ENCODE measurements around the gene PTPN4.

The PTPN4 gene

DNA sequence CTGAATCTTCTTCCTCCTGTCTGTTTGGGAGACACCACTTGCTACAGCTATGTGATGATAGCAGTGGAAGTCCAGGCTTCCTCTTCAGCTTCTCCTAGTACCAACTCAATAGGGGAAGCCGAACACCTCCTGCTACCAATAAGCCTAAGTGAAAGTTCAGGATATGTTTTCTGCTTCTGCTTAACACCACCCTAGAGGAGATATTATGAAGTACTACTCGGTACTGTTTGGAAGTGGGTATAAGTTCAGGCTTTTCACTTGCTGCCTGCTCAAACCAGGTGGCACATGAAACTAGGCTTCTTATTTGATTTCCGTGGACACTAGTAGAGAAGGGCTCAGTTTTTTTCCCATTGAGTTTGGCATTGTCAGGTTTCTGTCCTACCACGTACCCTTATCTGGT is 99.8 kb downstream of the PTPN4 start:
- DNase-seq (ENCODE audit: low read depth): no peak

DNA sequence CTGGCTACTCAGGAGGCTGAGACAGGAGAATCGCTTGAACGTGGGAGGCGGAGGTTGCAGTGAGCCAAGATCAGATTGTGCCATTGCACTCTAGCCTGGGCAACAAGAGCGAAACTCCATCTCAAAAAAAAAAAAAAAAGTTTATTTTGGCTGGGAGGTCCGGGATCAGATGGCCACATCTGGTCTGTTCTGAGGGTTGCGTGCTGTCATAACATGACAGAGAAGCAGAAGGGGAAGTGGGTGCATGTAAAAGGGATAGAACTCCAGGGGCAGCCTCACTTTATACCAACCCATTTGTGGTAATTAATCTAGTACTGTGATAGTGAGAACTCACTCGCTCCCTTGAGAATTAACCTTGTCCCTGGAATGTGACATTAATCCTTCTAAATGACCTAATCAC is 101.2 kb downstream of the PTPN4 start:
- DNase-seq (ENCODE audit: low read depth): no peak

DNA sequence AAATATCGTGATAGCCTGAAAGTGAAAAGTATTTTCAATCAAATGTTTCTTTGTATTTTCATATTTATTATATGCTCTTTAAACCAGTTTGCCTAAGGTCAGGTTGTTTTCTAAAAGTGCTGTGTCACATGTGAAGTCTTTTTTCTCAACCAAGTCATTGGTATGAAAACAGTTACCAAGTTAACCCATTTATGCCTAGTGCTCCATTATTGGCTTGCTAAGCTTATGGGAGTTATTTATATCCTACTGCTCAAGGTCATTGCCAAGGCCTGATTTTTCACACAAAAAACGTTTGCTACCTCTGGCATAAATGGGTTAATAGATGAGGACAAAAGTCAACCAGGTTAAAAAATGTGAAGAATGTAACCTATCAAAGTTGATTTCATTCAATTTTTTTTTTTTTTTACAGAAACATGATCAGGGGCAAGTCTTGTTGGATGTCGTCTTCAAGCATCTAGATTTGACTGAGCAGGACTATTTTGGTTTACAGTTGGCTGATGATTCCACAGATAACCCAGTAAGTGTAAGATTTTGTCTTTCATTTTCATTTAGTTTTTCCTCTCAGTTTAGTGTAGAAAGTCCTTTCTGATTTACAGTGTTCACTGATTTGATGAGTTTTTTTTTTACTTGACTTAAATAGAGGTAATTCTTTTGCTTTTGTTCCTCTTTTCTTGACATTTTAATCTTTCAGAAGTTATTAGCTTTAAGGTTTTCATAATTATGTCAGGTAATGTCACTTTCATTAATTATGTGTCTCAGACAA is 102.6 kb downstream of the PTPN4 start:
- no peak for DNase-seq (ENCODE audit: low read depth)

DNA sequence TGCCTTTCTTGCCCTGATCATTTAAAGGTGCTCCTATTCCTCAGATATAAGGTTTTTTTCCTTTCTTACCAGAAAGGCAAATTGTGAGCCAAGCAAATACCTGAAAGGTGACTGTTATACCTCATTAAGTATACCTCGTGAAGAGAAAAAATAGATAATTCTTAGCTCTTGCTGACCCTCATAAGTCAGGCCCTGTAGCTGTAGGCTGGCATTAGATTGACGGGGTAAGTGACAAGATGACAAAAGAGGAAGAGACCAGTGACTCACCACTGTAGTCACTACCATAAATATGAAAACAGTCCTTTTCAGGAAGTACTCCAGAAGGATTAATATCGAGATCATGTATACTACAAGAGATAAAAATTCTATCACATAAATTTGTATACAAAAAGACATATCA is 104.6 kb downstream of the PTPN4 start:
- no peak for DNase-seq (ENCODE audit: low read depth)

DNA sequence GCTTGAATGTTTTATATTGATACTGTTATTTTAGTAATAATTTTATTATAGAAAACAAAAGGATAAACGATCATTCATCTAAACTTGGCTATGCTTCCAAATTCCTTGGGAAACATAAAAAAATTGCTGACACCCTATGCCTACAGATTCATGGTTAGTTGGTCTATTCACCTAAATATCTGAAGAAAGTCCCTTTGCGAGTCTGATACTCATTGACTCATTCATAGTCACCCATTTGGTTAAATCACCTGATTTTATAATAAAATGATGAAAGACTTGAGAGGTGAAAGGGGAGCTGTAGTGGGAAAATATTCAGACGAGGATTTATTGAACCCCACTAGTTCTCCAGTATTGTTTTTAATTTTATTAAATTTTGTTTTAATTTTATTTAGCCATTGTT is 112.0 kb downstream of the PTPN4 start:
- DNase-seq (ENCODE audit: low read depth): no peak

DNA sequence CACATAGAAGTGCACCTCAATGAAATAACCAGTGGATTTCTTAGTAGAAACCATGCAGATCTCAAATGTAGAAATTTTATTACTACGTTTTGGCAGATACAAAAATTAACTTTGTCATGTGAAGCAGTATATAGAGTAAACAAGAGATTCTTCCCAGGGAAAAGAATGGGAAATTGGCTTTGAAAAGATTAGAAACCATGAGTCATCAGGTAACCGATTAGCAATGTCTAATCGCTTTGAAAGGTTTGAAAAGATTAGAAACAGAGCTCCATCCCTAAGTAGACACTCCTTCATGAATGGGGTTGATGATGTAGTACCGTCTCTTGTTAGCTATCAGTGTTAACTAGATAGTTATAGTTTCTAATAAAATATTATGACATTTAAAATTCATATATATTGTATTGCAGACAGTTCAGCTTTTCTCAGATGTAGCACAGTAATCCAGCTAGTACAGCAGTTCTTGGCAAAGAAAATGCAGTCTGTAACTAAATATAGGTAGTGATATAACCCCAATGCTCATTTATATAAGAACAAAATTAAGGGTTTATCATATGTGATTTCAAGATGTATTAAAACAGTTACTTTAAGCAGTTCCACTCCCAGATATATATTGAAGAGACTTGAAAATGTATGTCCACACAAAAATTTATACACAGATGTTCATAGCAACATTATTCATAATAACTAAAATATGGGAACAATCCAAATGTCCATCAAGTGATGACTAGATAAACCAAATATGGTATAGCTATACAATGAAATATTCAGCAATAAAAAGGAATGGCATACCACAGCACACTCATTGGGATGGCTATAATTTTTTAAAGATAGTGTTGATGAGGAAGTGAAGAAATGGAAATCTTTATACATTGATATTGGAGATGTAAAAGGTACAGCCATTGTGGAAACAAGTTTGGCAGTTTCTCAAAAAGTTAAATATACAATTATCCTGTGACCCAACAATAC is 113.9 kb downstream of the PTPN4 start:
- DNase-seq (ENCODE audit: low read depth): no peak

DNA sequence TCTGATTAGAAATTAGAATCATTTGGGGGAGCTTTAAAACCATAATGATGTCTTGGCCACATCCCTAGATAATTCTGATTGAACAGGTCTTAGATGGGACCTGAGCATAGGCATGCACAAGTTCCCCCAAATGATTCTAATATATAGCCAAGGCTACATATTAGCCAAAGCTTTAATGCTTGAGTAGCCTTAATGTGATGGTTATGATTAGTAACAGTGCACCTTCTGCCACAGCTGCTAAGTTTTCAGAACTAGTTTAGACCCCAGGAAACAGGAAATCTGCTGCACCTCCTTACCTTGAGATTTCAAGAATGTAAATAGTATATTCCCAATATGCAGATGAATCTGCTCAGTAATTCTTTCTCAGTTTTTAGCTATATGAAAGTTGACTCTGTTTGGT is 119.8 kb downstream of the PTPN4 start:
- no peak for DNase-seq (ENCODE audit: low read depth)

DNA sequence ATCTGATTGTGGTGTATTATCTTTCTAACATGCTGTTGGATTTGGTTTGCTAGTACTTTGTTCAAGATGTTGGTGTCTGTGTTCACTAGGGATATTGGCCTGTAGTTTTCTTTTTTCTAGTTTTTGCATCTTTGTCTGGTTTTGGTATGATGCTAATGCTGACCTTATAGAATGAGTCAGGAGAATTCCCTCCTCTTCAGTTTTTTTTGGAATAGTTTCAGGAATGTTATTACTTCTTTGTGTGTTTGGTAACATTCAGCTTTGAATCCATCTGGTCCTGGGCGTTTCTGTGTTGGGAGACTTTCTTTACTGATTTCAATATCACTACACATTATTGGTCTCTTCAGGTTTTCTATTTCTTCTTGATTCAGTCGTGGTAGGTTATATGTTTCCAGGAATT is 129.0 kb downstream of the PTPN4 start:
- DNase-seq (ENCODE audit: low read depth): peak; percentile 47

DNA sequence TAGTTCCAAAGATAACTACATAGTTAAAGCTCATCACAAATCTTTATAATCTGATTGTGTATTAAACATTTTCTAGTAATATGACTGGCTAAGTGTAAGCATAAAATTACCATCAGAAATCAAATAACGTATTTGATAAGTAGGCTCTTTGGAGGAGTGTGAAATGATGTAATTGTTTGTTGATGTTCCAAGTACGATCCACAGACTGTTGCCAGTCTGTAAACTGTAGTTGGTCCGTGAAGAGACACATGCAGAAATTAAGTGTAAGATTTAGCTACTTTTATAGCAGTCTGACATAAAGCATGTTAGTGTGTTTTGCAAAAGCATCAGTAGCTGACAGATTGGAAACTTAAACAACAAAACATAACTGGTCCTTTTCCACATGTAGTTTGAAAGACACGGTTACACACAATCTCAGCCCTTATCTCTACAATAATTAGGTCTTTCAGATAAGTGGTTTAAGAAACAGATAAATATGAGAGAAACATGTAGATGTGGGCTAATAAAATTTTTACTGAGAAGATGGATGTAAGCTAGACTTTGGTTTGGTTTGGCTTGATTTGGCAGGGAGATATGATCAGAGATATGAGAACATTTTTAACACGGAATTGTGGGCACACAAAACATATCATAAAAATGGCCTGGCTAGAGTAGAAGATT is 138.1 kb downstream of the PTPN4 start:
- DNase-seq (ENCODE audit: low read depth): no peak

DNA sequence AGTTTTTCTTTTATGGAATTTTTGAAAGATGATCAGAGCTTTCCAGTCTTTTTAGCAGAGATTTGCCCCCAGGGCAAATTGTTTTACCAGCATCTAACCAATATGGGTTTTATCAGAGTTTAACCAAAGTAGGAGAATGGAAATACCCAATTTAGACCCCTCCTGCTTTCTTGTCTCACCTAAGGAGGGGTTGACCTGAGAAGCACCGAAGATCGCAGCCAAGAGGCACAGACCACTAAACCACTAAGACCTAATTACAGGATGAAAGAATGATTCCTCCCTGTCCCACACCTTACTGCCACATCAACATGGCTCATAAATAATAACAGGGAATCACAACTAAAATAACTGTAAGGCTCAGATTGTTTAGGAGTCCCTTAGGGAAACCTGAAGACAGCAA is 141.3 kb downstream of the PTPN4 start:
- no peak for DNase-seq (ENCODE audit: low read depth)

DNA sequence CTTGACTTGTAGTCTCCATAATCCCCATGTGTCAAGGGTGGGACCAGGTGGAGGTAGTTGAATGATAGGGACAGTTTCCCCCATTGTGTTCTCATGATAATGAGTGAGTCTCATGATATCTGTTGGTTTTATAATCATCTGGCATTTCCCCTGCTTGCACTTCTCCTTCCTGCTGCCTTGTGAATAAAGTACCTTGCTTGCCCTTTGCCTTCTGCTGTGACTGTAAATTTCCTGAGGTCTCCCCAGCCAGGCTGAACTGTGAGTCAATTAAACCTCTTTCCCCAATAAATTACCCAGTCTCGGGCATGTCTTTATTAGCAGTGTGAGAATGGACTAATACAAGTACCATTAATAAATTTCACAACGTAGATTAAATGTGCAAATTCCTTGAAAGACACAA is 150.8 kb downstream of the PTPN4 start:
- DNase-seq (ENCODE audit: low read depth): no peak

DNA sequence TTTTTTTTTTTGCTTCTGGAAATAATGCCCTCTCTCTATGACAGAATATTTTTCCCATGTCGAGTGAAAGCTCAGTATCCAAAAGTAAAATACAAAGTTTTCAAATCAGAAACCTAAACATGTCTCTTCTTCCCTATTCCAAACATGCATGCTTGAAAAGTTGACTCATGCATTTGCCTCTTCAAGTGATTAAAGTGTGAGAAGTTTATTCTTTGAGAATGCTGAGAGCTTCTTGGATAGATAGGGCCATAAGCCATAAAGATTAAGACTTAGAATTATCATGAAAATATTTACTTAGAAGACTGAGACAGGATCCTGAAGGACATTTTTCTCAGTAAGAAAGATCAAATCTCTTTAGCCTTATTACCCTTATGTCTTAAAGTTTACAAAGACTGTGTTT is 154.5 kb downstream of the PTPN4 start:
- DNase-seq (ENCODE audit: low read depth): no peak

DNA sequence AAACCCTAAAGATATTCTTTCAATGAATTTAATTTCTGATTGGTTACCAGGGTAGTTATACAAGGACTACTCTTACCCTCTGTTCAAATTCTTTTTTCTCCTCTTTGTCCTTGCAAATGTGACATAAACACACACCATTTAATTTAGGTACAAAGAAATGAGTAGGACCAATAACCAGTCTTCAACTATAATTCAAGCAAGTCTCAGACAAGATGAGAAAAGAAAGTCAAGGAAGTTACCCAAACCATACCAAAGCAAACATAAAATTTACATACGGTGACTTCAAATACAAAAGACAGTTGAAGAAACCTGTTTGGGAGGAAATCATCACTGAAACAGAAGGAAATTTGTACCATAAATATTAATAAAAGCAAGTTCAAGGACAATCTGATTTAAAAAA is 162.1 kb downstream of the PTPN4 start:
- no peak for DNase-seq (ENCODE audit: low read depth)

DNA sequence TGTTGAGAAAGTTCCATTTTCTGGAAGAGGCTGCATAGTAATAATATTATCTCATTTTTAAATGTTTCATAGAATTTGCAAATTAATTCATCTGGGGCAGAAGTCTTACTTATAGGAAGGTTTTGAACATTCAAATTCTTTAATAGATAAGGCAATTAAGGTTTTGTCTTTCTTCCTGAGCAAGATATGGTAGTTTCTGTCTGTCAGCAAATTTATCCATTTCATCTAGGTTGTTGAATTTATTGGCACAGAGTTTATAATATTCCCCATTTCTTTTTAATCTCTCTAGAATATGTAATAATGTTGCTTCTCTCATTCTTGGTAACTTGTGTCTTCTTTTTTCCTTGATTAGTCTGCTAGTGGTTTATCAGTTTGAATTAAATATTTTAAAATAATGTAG is 163.0 kb downstream of the PTPN4 start:
- DNase-seq (ENCODE audit: low read depth): no peak

DNA sequence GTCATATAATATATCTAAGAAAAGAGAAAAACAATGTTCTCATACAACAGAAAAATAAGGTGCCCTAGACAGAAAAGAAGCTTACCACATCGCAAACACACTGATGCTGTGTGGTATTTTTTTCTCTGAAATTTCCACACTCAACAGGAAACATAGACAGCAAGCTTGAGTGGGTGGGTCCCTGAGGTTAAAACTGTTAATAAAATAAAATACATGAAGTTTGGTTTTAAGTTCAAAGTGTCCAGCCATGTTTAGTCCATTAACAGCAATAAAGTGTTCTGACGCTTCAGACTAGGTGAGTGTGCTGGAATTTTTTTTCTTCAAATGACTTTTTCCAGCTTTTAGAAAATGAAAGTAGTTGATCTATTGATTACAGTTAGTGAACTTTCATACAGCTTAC is 169.8 kb downstream of the PTPN4 start:
- no peak for DNase-seq (ENCODE audit: low read depth)

DNA sequence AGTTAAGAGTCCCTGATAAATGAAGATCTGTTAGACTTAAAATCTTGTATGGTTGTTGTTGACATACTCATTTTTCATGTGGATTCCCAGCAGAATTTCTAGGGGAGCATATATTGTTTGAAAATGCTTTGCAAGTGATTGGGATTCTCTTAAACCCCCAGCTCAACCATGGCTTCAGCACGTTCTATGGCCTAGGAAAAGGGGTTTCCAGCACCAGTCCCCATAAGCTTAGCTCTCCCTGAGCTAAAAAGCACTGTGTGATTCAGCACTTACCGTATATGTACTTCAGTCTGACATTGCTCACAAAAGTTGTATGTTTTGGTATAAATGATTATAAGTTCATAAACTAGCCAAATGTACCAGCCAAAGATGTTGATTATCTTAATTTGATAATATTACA is 173.1 kb downstream of the PTPN4 start:
- DNase-seq (ENCODE audit: low read depth): no peak

DNA sequence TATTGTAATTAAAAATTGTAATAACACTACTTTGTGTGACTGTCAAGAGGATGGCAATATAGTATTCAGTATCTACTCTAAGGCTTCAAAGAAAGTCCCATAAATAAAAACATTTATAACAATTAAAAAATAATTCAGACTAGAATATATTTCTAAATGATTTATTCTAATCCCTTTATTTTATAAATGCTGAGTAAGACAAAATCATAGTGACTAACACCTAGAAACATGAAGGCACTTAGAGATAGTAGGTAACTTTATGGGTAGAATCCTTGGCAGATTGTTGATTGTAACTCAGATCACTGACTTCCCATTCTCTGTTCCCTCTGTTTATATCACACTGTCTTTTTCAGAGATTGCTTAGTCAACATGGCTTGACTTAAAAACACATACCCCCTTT is 174.6 kb downstream of the PTPN4 start:
- DNase-seq (ENCODE audit: low read depth): no peak

DNA sequence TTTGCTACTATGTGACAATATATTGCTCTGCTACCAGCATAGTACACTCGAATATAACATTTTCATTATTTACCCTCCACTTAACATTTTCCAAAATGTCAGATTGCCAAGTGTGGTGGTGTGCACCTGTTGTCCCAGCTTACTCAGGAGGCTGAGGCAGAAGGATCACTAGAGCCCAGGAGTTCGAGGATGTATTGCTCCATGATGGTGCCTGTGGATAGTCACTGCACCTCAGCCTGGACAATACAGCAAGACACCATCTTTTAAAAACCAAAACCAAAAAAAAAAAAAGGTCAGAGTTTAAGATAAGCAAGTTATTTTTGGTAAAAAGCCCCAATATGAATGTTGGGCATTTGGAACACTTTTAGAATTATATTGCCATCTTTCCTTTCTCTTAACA is 178.0 kb downstream of the PTPN4 start:
- no peak for DNase-seq (ENCODE audit: low read depth)

DNA sequence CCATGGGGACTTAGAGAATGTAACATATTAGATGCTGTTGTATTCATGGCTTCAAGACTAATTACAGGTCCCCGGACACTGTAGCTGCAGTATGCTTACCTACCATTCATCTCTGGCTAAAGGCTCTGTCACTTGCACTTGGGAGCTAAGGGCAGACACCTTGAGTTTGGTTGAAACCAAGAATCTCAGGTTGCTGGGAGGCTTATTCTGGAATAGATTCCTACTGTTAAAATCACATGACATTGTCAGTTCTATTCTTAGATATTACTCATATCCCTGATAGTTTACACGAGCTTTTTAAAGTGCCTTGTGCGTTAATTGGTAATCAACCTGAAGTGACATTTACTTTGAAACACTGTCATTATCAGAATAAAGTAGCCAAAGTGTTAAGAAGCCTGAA is 180.2 kb downstream of the PTPN4 start:
- DNase-seq (ENCODE audit: low read depth): no peak

DNA sequence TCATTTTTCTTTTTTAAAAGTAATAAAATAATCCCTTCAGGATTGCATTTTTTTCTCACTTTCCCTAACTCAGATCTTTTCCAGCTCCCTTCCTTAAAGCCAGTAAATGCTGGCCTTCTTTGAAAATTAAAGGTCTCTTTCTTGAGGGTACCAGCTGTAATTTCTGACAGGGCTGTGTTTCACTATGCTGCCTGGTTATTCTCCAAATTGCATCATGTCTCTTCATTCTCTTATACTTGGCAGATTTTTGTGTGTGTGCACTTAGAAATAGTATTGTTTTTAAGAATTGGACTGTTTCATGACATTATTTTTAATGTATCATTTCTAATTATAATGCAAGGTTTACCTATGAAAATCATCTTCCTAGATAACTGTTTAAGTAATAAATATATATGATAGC is 181.1 kb downstream of the PTPN4 start:
- no peak for DNase-seq (ENCODE audit: low read depth)

DNA sequence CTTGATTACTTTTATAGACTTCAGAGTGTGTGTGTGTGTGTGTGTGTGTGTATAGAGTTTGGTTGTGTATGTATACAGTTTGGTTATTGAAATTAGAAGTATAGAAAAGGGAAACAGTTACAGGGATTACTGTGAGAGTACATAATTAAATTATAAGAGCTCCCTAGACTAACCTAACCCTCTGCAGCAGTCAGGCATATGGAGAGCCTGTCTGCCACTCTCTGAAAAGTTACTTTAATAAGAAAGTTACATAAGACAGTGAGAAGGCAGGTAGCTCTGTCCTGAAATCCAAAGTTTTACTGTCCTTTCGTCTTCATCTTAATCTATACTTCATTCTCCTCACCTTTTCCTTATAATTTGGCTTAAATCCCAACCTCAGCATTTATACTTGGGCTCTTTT is 181.7 kb downstream of the PTPN4 start:
- DNase-seq (ENCODE audit: low read depth): no peak

DNA sequence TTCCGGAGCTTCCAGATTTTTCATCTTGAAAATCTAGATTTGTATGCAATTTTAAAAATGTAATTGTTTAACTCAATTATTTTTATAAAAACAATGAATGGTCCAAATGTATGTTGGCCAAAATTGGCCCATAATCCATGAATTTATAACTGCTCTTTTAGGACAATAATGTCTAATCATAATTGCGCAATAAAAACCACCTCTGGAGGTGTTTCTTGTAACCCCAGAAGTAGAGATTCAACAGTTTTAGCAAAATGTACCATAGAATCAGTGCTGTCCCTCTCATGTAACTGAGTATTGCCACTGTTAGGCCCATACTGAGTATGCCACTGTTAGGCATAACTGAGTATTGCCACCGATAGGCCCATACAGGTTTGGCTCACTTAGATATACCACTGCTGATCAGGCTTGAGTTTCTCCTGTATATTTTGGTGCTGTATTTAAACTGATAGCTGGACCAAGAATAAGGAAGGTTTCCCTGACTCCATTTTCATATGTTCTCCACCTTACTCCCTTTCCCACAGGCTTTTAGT is 182.3 kb downstream of the PTPN4 start:
- DNase-seq (ENCODE audit: low read depth): no peak

DNA sequence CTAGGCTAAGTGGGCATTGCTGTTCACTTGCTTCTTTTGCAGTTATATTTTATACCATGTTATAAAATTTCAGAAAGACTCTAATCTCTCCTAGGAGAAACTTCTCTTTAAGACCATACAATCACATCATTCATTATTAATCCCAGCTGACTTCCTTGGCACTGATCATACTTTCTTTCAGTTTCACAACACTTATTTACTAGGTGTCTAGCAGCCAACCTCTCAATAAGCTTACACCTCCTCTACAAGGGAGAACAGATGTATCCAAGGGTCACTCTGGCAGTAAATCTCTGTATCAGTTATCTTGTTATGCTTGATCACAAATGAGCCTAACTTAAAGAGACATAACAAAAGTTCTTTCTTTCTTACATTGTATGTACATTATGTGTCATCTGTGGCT is 183.3 kb downstream of the PTPN4 start:
- no peak for DNase-seq (ENCODE audit: low read depth)
